Measurements from ENCODE around the gene PLXNA1.

DNA sequence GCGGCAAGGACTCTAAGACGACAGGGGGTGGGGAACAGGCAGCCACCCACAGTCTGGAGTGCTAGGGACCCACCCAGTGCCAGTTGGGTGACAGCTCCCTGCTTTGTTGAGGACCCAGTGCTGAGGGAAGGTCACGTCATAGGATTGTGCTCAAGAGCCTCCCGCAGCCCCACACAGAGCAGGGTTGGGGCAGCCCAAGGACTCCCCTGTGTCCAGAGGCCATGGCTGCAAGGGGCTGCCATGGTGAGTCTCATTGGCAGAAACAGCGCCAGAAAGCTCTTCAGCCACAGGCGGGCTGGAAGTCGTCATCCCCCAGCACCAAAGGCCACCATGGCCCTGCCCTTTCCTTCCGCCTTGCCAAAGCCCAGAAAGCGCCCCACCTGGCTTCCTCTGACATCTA lies 37.0 kb upstream of the PLXNA1 start:
- TF ChIP-seq, protein P1, sequence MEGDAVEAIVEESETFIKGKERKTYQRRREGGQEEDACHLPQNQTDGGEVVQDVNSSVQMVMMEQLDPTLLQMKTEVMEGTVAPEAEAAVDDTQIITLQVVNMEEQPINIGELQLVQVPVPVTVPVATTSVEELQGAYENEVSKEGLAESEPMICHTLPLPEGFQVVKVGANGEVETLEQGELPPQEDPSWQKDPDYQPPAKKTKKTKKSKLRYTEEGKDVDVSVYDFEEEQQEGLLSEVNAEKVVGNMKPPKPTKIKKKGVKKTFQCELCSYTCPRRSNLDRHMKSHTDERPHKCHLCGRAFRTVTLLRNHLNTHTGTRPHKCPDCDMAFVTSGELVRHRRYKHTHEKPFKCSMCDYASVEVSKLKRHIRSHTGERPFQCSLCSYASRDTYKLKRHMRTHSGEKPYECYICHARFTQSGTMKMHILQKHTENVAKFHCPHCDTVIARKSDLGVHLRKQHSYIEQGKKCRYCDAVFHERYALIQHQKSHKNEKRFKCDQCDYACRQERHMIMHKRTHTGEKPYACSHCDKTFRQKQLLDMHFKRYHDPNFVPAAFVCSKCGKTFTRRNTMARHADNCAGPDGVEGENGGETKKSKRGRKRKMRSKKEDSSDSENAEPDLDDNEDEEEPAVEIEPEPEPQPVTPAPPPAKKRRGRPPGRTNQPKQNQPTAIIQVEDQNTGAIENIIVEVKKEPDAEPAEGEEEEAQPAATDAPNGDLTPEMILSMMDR (tag by site-specific recombination; IDR thresholded peaks at IDR 0.05) = no peak
- TF ChIP-seq, protein P2, sequence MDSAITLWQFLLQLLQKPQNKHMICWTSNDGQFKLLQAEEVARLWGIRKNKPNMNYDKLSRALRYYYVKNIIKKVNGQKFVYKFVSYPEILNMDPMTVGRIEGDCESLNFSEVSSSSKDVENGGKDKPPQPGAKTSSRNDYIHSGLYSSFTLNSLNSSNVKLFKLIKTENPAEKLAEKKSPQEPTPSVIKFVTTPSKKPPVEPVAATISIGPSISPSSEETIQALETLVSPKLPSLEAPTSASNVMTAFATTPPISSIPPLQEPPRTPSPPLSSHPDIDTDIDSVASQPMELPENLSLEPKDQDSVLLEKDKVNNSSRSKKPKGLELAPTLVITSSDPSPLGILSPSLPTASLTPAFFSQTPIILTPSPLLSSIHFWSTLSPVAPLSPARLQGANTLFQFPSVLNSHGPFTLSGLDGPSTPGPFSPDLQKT (IDR thresholded peaks at IDR 0.05; ENCODE audit: borderline replicate concordance, low read depth, low read length) = no peak
- TF ChIP-seq ZBTB8A (tag by site-specific recombination; IDR thresholded peaks at IDR 0.05) (no peak), ZNF654 (tag by site-specific recombination; IDR thresholded peaks at IDR 0.05; ENCODE audit: low read depth) (no peak), ZNF776 (tag by site-specific recombination; IDR thresholded peaks at IDR 0.05; ENCODE audit: borderline replicate concordance) (no peak)

All from HEK293 (cell line).